ENCODE data around the gene ABCA2. TPM values are rescaled to one million over a fixed set of nuclear protein-coding genes. Genes with fewer than 3 reads are reported as not detected.

Gene ABCA2
- total and polyA plus RNA-seq, 4 donors = 2.9 to 15.2 (median 12.3) TPM

GRCh38 chr9:137007816-137008270 is 20.2 kb downstream of the ABCA2 start:
- WGBS = 95% methylated on average over 13 of the region's 13 CpGs
- Histone ChIP-seq H3K4me1 (ENCODE audit: control insufficient read depth in 4 of 4, insufficient read depth in 4 of 4, low read length in 3 of 4) (no peaks in the 10 kb centered on the region), H3K27ac (ENCODE audit: low read depth in 1 of 2, low read length in 2 of 2) (no peak overlapping the region), H3K27me3 (ENCODE audit: control insufficient read depth in 4 of 4, insufficient read depth in 4 of 4, low read length in 3 of 4) (no peaks in the 10 kb centered on the region), H3K36me3 (ENCODE audit: control insufficient read depth in 4 of 4, insufficient read depth in 3 of 4, low read depth in 1 of 4, low read length in 3 of 4) (peaks cover 0 to 19% (median 8%) of the 10 kb centered on the region in 4 donors), H3K9ac (ENCODE audit: low read depth in 1 of 2, low read length in 2 of 2) (no peak overlapping the region), H3K4me3 (ENCODE audit: low read depth in 1 of 3, low read length in 3 of 3) (no peak overlapping the region), H3K9me3 (ENCODE audit: control insufficient read depth in 4 of 4, low read length in 3 of 4) (no peaks in the 10 kb centered on the region)
- DNase-seq (ENCODE audit: low spot score) = no peak
- TF ChIP-seq TAF1 (conservative IDR thresholded peaks at IDR 0.05) (no peak), HNF4G (IDR thresholded peaks at IDR 0.05) (no peak), EGR1 (IDR thresholded peaks at IDR 0.05; ENCODE audit: low read depth in 2 of 2) (no peak)

- H3K36me3 ChIP-seq (ENCODE audit: control insufficient read depth in 4 of 4, insufficient read depth in 3 of 4, low read depth in 1 of 4, low read length in 3 of 4) = peaks cover 0 to 15% (median 7%) of the 10 kb centered on the region in 4 donors
- no peak overlapping the region for H3K9ac ChIP-seq (ENCODE audit: low read depth in 1 of 2, low read length in 2 of 2)
- H3K27ac ChIP-seq (ENCODE audit: low read depth in 1 of 2, low read length in 2 of 2) = no peak overlapping the region
- WGBS = 78% methylated on average over 30 of the region's 30 CpGs
- TF ChIP-seq HNF4A (conservative IDR thresholded peaks at IDR 0.05) = no peak
- no peak for TF ChIP-seq JUND (IDR thresholded peaks at IDR 0.05)
- no peak for TF ChIP-seq EGR1 (IDR thresholded peaks at IDR 0.05; ENCODE audit: low read depth in 2 of 2)
- TF ChIP-seq NR2F2 (IDR thresholded peaks at IDR 0.05) = no peak
- TF ChIP-seq FOXA1 (IDR thresholded peaks at IDR 0.05) = no peak
- no peak for TF ChIP-seq ZBTB33 (IDR thresholded peaks at IDR 0.05)
- no peak for TF ChIP-seq CTCF (IDR thresholded peaks at IDR 0.05; ENCODE audit: low read depth, low read length, missing input control)
- TF ChIP-seq, protein P1, sequence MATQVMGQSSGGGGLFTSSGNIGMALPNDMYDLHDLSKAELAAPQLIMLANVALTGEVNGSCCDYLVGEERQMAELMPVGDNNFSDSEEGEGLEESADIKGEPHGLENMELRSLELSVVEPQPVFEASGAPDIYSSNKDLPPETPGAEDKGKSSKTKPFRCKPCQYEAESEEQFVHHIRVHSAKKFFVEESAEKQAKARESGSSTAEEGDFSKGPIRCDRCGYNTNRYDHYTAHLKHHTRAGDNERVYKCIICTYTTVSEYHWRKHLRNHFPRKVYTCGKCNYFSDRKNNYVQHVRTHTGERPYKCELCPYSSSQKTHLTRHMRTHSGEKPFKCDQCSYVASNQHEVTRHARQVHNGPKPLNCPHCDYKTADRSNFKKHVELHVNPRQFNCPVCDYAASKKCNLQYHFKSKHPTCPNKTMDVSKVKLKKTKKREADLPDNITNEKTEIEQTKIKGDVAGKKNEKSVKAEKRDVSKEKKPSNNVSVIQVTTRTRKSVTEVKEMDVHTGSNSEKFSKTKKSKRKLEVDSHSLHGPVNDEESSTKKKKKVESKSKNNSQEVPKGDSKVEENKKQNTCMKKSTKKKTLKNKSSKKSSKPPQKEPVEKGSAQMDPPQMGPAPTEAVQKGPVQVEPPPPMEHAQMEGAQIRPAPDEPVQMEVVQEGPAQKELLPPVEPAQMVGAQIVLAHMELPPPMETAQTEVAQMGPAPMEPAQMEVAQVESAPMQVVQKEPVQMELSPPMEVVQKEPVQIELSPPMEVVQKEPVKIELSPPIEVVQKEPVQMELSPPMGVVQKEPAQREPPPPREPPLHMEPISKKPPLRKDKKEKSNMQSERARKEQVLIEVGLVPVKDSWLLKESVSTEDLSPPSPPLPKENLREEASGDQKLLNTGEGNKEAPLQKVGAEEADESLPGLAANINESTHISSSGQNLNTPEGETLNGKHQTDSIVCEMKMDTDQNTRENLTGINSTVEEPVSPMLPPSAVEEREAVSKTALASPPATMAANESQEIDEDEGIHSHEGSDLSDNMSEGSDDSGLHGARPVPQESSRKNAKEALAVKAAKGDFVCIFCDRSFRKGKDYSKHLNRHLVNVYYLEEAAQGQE (IDR thresholded peaks at IDR 0.05) = no peak
- TF ChIP-seq FOXA2 (IDR thresholded peaks at IDR 0.05) = no peak
- TF ChIP-seq, protein P2, sequence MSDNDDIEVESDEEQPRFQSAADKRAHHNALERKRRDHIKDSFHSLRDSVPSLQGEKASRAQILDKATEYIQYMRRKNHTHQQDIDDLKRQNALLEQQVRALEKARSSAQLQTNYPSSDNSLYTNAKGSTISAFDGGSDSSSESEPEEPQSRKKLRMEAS (IDR thresholded peaks at IDR 0.05) = no peak
- TF ChIP-seq TAF1 (conservative IDR thresholded peaks at IDR 0.05) = no peak
- TF ChIP-seq SP1 (IDR thresholded peaks at IDR 0.05) = no peak
- no peak for TF ChIP-seq YY1 (IDR thresholded peaks at IDR 0.05)
- no peaks in the 10 kb centered on the region for H3K27me3 ChIP-seq (ENCODE audit: control insufficient read depth in 4 of 4, insufficient read depth in 4 of 4, low read length in 3 of 4)
- no peaks in the 10 kb centered on the region for H3K9me3 ChIP-seq (ENCODE audit: control insufficient read depth in 4 of 4, low read length in 3 of 4)
- no peaks in the 10 kb centered on the region for H3K4me1 ChIP-seq (ENCODE audit: control insufficient read depth in 4 of 4, insufficient read depth in 4 of 4, low read length in 3 of 4)
- DNase-seq (ENCODE audit: low spot score) = no peak
- H3K4me3 ChIP-seq (ENCODE audit: low read depth in 1 of 3, low read length in 3 of 3) = no peak overlapping the region
Observed at GRCh38 chr9:137007108-137007815, 20.8 kb downstream of the ABCA2 start.

All from liver (tissue), 9 donors.